GM19452 (cell line): ENCODE results near the gene GID8.
A peak's percentile ranks its signal among the peaks of the same experiment; 100 is the strongest.

Experiments used
- ATAC-seq: cut with Tn5 transposase; IDR thresholded peaks from one replicate; pipeline ENCODE4 v1.9.1; 2021; ENCODE audit not compliant: unreplicated experiment

GID8 gene

GRCh38 chr20:62941792-62942191, 3.8 kb downstream of the GID8 start:
- no peak for ATAC-seq

GRCh38 chr20:62942456-62942855, 4.5 kb downstream of the GID8 start:
- ATAC-seq = no peak

GRCh38 chr20:62943396-62943795, 5.4 kb downstream of the GID8 start:
- ATAC-seq = no peak

GRCh38 chr20:62944184-62944583, 6.2 kb downstream of the GID8 start:
- ATAC-seq = no peak

GRCh38 chr20:62944746-62945145, 6.8 kb downstream of the GID8 start:
- ATAC-seq = no peak

- ATAC-seq = no peak
These were observed 7.9 kb downstream of the GID8 start for GRCh38 chr20:62945771-62946339.

GRCh38 chr20:62946918-62947317, 9.0 kb downstream of the GID8 start:
- no peak for ATAC-seq

- ATAC-seq = no peak
These were observed 9.8 kb downstream of the GID8 start for GRCh38 chr20:62947532-62948300.

GRCh38 chr20:62949153-62949821, 11.3 kb downstream of the GID8 start:
- ATAC-seq = no peak

GRCh38 chr20:62949962-62950361, 12.0 kb downstream of the GID8 start:
- no peak for ATAC-seq

- ATAC-seq = no peak
These were observed 12.8 kb downstream of the GID8 start for GRCh38 chr20:62950741-62951140.

GRCh38 chr20:62951143-62951895, 13.4 kb downstream of the GID8 start:
- ATAC-seq = no peak

GRCh38 chr20:62951896-62952372, 14.0 kb downstream of the GID8 start:
- ATAC-seq = no peak

GRCh38 chr20:62952373-62952967, 14.5 kb downstream of the GID8 start, which contains the start of gene SLC17A9:
Gene SLC17A9 (plus strand): TSS chr20:62952709. CDS start chr20:62952831, 122 bp downstream.
- ATAC-seq = peak; percentile 47

GRCh38 chr20:62952968-62953838, 15.3 kb downstream of the GID8 start:
- no peak for ATAC-seq

GRCh38 chr20:62953839-62954703, 16.1 kb downstream of the GID8 start:
- peak; percentile 62 for ATAC-seq

- no peak for ATAC-seq
These were observed 17.8 kb downstream of the GID8 start for GRCh38 chr20:62955519-62956386.
